Fibroblast of skin of left biceps (primary cell): ENCODE data around the gene NPIPB2.
"Not testable (repeated sequence)": the region's sequence is repeated elsewhere in the genome, so short reads cannot be mapped to it uniquely, and the experiment has no call there.

Source experiments
- DNase-seq, 2 experiments: peaks; one replicate each; pipeline ENCODE4 v3.0.0-alpha.2; 2013; ENCODE audit warnings: low read depth in 2 of 2

The NPIPB2 gene

DNA sequence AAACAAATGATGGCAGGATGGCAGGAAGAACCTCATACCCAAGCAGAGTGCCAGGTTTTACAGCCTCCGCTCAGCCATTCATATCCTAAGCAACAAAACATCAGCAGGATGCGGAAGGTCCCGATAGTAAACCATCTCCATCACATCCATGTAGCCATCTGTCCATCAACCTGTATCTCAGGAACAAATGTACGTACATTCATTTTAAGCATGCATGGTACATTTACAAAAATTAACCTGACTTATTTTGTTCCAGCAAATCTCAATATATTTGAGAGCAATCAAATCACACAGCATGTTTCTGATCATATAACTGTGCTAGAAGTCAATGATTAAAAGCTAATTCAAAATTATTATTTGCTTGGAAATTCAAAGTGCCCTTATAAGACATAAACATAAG is at the start of gene NPIPB2:
Gene NPIPB2, minus strand, starts transcription at position 101 of the 400 bp plus-strand sequence. Its CDS starts 0 bp downstream, at position 101.
- not testable (repeated sequence) for DNase-seq

DNA sequence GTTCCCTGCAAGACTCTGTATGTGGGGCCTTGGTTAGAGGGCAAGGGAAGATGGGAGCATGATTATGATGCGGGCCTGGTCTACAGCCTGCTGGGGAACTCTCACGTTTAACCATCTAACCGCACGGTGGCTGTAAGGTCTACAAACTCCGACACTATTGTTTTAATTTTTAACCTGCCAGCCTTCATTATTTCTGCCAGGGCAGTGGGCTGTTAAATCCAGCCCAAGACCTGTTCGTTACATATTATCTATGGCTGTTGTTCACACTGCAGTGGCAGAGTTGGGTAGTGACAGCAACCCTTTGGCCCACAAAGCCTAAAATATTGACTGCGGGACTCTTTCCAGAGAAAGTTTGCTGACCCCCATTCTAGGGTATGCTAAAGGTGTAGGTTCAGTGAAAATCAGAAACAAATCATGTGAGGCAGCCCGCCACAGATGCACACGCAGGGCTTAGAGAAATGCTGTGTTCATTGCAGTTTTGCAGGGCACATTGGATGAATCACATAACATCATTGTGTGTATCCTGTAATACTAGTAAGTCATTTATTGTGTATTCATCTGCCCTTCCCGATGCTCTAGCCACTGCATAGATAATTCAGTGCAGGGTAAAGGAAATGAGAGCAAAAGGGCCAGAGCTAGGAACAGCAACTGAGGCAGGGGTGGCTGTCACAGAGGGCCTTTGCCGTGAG is 49.0 kb upstream of the NPIPB2 start:
- no peak for DNase-seq

DNA sequence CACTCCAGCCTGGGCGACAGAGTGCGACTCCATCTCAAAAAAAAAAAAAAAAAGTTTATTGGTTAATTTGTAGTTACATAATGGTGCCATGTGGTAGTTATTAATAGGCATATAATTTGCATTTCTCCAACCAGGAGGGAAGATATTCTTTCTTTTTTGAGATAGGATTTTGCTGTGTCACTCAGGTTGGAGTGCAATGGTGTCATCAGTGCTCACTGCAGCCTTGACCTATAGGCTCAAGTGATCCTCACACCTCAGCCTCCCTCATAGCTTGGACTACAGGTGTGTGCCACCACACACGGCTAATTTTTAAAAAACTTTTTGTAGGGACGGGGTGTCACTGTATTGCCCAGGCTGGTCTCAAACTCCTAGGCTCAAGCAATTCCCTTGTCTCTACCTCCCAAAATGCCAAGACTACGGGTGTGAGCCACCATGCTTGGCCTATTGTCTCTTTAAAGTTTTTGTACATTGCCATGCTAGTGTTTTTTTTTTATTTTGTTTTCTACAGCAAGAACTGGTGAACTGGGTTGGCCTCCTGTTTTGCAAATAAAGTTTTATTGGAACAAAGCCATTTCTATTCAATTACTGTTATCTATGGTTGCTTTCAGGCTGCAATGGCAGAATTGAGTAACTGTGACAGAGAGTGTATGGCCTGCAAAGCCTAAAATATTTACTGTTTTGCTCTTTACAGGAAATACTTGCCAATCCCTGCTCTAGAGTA is 46.6 kb upstream of the NPIPB2 start:
- no peak for DNase-seq

DNA sequence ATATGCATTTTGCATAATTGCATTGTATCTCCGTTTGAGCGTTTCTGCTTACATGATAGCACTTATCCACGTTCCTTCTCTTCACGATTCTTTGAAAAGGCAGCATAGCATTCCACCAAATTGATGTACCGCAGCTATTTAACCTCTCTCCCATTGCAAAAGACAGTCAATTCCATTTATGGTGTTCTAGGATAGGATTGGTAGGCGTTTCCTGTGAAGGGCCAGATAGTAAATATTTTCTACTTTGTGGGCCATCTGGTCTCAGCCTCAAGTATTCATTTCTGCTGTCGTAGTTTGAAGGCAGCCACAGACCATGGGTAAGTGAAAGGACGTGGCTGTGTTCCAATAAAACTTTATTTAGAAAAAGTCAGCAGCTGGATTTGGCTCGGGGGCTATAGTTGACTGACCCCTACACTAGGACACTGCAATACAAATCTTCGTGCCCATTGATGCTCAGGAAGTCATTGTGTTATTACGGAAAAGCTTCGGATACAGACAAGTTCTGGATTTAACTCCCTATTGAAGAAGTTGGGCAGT is 44.7 kb upstream of the NPIPB2 start:
- no peak for DNase-seq

DNA sequence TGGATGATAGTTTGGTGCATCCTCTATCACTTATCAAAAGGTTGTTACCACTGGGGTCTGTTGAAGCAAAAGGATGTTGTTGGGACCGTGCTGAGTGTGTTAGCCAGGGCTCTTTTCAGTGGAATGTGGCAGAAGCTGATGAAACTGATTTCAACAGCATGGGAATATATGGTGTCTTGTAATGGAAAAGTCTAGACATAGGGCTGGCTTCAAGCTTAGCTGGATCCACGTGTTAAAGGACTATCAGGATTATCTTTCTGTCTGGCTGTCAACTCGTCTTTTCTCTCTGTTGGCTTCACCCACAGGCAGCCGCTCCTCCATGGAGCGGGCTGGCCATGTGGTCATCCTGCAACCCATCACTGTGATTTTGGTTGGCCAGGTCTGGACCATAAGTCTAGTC is 43.4 kb upstream of the NPIPB2 start:
- DNase-seq: no peak

DNA sequence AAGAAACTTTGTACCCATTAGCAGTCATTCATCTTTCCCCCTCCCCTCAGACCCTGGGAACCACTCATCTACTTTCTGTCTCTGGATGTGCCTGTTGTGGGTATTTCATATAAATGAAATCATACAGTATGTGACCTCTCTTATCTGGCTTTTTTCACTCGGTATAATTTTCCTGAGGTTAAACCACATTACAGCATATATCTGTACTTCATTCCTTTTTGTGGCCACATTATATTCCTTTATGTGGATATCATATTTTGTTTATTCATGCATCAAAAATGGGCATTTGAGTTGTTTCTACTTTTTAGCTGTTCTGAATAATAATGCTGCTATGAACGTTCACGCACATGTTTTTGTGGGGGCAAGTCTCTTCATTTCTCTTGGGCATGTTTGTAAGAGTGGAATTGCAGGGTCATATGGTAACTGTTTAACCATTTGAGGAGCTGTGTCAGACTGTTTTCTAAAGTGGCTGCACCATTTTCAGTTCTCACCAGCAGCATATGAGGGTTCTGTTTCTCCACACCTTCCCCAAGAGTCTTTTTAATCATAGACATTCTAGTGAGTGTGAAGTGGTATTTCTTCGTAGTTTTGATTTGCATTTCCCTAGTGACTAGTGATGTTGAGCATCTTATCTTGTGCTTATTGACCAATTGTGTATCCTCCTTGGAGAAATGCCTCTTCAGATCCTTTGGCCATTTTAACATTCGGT is 38.4 kb upstream of the NPIPB2 start:
- no peak for DNase-seq

DNA sequence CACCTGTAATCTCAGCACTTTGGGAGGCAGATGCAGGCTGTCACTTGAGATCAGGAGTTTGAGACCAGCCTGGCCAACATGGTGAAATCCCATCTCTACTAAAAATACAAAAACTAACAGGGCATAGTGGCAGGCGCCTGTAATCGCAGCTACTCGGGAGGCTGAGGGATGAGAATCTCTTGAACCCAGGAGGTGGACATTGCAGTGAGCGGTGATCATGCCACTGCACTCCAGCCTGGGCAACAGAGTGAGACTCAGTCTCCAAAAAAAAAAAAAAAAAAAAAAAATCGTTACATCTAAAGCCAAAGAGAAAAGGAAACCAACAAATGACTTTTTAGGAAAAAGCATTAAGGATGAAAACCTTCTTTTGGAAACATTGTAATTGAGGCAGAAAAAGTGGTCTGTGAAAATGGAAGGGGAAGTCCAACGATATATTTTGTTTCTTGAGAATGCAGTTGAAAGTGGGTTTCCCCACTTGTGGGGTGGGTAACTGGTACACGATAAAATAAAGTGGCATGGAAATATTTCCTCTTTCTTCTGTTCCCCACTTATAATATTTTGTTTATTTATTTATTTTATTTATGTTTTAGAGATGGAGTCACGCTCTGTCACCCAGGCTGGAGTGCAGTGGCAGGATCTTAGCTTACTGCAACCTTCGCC is 37.3 kb upstream of the NPIPB2 start:
- no peak for DNase-seq

DNA sequence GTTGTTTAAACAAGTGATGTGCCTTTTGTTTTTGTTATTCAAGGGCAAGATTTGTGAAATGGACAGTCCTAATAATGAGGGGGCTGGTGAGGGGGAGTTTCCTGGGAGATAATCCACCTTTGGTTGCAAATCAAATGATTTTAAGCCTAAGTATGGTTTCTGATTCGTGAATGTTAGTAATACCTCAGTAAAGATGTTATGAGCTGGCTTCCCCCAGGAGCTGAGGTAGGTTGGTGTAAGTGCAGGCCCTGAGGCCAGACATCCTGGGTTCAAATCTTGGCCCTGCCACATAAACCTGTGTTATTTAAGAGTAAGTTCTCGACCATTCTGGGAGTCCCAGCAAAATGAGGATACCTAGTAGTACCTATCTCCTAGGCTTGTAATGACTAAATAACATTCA is 36.2 kb upstream of the NPIPB2 start:
- no peak for DNase-seq

DNA sequence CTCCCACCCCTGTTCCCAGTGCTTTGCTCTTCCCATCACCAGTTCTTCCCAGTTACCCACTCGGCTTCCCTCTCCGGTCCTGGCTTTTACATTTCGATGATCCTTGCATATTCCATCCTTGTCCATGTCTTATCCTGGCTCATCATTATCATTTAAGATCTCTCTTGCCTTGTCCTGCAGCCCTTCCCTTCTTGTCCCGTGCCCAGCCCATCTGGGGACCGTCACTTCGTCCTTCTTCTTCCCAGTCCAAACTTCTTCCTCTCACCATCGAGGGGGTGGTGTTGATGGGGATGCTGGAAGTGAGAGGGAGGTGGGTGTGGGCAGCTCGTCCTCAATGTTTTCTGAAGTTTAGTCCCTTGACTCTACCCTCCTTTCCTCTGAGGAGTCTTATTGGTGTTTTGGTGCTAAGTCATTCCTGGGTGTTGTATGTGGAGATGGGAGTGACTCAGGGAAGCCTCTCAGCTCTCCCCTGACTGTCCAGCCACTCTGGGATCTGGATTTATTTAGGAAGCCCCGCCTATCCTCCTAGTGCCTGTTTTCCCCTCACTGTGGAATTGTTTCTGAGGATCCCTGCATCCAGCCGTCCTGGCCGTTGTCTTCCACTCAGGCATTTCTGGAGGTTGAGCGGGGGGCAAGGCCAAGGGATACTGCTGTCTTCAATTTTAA is 35.7 kb upstream of the NPIPB2 start:
- peak; percentile 51 to 59 for DNase-seq

DNA sequence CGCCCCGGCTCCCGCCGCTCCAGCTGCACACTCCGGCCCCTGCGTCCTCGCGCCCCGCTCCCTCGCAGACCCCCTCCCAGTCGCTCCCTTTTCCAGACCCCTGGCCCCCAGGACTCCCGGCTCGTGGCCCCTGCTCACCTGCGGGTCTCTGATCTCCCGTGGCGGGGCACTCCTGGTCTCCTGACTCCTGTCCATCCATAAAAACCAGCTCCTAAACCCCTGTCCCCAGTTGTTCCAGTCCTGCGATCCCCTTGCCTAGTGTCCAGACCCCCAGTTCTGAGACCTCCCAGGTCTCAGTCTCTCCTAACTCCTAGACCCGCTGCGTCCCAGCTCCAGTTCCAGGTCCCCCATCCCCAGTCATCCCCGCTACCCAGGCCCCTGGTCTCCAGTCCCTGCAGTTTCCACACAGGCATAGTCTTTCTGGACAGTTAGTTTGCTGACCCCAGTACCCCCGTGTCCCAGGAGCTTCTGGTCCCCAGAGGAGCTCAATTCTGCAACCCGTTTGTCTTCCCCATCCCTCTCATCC is 35.1 kb upstream of the NPIPB2 start:
- DNase-seq: no peak

DNA sequence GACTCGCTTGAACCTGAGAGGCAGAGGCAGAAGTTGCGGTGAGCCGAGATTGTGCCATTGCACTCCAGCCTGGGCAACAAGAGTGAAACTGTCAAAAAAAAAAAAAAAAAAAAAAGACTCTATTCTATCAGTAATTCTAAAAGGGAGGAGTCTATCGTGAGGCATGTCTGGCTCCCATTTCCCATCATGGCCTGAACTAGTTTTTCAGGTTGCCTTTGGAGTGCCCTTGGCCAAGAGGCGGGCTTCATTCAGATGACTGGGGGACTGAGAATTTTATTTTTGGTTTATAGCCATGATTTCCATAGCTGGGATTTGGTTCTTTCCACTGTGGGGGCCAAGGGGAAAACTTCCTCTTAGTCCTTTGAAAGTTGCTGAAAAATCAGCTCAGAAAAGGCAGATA is 31.2 kb upstream of the NPIPB2 start:
- DNase-seq: no peak

DNA sequence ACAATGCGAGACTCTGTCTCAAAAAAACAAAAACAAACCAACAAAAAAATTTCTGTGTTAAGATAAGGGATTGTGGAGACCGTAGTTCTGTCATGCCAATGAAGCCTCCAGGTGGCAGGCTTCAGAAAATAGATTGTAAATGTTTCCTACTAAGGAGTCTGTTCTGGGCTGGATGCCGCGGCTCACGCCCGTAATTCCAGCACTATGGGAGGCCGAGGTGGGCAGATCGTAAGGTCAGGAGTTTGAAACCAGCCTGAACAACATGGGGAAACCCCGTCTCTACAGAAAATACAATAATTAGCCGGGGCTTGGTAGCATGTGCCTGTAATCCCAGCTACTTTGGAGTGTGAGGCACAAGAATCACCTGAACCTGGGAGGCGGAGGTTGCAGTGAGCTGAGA is 30.3 kb upstream of the NPIPB2 start:
- no peak for DNase-seq

DNA sequence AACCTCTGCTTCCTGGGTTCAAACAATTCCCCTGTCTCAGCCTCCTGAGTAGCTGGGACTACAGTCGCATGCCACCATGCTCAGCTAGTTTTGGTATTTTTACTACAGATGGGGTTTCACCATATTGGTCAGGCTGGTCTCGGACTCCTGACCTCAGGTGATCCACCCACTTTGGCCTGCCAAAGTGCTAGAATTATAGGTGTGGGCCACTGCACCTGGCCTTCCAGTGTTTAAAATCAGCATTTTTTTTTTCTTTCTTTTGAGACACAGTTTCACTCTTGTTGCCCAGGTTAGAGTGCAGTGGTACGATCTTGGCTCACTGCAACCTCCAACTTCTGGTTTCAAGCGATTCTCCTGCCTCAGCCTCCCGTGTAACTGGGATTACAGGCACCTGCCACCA is 28.4 kb upstream of the NPIPB2 start:
- DNase-seq: not testable (repeated sequence)

DNA sequence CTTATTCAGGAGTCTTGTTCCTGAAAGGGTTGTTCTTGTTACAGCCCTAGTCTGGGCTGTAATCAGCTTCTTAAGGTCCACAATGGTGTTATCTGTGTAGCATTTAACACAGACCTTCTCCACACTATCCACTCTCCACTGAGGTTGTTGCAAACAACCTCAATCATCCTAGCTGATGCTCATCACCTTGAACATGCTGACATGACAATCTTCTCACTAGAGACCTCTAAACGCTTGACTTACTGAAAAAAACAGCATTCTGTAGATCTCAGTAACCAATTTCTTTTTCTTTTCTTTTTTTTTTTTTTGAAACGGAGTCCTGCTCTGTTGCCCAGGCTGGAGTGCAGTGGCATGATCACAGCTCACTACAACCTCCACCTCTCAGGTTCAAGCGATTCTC is 26.7 kb upstream of the NPIPB2 start:
- DNase-seq: no peak

DNA sequence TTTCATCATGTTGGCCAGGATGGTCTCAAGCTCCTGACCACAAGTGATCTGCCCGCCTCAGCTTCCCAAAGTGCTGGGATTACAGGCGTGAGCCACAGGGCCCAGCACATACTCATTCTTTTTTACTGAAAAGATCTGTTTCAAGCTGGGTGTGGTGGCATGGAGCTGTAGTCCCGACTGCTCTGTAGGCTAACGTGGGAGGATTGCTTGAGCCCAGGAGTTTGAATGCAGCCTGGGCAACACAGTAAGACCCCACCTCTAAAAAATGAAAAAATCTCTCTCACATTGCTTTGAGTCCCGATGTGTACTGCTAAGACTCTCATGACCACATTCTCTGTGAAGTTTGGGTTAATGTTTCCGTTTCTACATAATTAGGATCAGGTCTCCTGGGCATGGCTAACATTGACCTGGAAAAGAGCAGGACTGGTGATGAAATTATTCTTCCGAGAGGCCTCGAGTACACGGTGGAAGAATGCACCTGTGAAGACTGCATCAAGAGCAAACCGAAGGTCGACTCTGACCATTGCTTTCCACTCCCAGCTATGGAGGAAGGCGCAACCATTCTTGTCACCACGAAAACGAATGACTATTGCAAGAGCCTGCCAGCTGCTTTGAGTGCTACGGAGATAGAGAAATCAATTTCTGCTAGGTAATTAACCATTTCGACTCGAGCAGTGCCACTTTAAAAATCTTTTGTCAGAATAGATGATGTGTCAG is 25.5 kb upstream of the NPIPB2 start:
- DNase-seq: no peak

DNA sequence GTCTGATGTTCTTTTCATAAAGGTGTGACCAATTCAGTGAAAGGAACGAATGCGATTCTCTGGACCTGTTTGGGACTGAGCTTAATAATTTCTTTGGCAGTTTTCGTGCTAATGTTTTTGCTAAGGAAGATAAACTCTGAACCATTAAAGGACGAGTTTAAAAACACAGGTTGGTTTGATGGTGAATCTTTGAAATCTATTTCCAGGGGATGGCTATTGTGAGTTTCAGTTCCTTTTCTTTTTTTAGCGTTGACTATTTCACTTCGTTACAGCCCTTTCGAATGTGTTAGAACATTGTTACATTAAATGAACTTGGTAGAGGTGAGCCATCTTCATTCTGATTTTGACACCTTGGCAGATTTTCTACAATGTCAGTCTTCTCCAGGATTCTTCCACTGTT is 24.3 kb upstream of the NPIPB2 start:
- DNase-seq: no peak

DNA sequence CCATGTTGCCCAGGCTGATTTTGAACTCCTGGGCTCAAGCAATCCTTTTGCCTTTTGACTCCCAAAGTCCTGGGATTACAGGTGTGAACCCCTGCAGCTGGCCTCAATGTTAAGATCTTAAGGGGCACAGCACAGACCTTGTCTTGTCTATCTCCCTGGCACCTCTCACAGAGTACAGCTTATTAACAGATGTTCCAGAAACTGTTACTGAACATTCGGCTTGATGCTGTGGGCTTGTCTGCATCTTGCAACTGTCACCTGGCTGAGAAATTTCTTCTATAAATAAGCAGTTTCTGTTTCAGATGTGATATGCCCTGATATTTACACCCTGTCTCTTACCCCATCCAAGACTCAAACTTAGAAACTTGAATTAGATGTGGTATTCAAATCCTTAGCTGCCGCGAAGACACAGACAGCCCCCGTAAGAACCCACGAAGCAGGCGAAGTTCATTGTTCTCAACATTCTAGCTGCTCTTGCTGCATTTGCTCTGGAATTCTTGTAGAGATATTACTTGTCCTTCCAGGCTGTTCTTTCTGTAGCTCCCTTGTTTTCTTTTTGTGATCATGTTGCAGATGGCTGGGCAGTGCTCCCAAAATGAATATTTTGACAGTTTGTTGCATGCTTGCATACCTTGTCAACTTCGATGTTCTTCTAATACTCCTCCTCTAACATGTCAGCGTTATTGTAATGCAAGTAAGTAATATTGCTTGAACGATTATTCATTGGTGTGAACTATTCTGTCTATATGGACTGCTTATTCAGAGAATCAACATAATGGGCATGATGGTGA is 23.1 kb upstream of the NPIPB2 start, which contains the start of gene TNFRSF17:
Gene TNFRSF17, plus strand, starts transcription at position 450 of the 791 bp plus-strand sequence. Its CDS starts 115 bp downstream, at position 565.
- no peak for DNase-seq

DNA sequence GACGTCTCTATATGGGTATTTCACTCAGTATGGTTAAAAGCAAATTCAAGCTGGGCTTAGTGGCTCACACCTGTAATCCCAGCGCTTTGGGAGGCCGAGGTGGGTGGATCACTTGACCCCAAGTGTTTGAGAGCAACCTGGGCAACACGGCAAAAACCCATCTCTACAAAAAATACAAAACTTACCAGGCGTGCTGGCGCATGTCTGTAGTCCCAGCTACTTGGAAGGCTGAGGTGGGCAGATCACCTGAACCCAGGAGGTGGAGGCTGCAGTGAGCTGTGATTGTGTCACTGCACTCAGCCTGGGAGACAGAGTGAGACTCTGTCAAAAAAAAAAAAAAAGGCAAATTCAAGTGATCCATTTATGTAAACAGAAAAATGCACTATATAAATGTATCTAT is 21.9 kb upstream of the NPIPB2 start:
- no peak for DNase-seq

DNA sequence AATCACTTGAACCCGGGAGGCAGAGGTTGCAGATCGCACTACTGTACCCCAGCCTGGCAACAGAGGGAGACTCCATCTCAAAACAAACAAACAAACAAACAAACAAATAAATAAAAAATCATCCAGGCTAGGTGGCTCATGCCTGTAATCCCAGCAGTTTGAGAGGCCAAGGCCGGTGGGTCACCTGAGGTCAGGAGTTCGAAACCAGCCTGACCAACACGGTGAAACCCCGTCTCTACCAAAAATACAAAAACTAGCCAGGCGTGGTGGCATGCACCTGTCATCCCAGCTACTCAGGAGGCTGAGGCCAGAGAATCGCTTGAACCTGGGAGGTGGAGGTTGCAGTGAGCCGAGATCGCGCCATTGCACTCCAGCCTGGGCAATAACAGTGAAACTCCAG is 21.1 kb upstream of the NPIPB2 start:
- not testable (repeated sequence) for DNase-seq

DNA sequence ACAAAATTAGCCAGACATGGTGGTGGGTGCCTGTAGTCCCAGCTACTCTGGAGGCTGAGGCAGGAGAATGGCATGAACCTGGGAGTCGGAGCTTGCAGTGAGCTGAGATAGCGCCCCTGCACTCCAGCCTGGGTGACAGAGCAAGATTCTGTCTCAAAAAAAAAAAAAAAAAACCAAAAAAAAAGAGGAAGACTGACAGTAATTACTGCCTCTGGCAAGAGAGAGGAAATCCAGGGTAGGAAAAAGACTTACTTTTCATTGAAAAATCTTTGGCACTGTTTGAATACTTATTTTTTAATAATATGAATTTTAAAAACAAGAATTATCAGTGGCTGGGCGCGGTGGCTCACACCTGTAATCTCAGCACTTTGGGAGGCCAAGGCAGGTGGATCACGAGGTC is 20.6 kb upstream of the NPIPB2 start:
- DNase-seq: not testable (repeated sequence)
